HUES48 (cell line): ENCODE results near the gene COG1.

Experiments
- H3K27ac ChIP-seq: one replicate; pipeline ENCODE4 v1.7.0; 2013; ENCODE audit warnings: low read depth, low read length, inconsistent platforms
- H3K27me3 ChIP-seq: 2 replicates; pipeline ENCODE4 v1.6.1; 2013; ENCODE audit warnings: mild to moderate bottlenecking, low read length; ENCODE audit not compliant: control insufficient read depth, insufficient read depth
- H3K36me3 ChIP-seq: 2 replicates; pipeline ENCODE4 v1.6.1; 2013; ENCODE audit warnings: low read length; ENCODE audit not compliant: control insufficient read depth, insufficient read depth
- H3K4me1 ChIP-seq: 2 replicates; pipeline ENCODE4 v1.6.1; 2013; ENCODE audit warnings: mild to moderate bottlenecking, low read length; ENCODE audit not compliant: control insufficient read depth, insufficient read depth
- H3K4me3 ChIP-seq: 2 replicates; pipeline ENCODE4 v1.5.1; 2013; ENCODE audit warnings: mild to moderate bottlenecking, low read depth, low read length
- H3K9ac ChIP-seq: 2 replicates; pipeline ENCODE4 v1.6.1; 2013; ENCODE audit warnings: mild to moderate bottlenecking, low read depth, low read length, moderate library complexity
- H3K9me3 ChIP-seq: 2 replicates; pipeline ENCODE4 v1.6.1; 2013; ENCODE audit warnings: low read length; ENCODE audit not compliant: control insufficient read depth, insufficient read depth

COG1 gene

DNA sequence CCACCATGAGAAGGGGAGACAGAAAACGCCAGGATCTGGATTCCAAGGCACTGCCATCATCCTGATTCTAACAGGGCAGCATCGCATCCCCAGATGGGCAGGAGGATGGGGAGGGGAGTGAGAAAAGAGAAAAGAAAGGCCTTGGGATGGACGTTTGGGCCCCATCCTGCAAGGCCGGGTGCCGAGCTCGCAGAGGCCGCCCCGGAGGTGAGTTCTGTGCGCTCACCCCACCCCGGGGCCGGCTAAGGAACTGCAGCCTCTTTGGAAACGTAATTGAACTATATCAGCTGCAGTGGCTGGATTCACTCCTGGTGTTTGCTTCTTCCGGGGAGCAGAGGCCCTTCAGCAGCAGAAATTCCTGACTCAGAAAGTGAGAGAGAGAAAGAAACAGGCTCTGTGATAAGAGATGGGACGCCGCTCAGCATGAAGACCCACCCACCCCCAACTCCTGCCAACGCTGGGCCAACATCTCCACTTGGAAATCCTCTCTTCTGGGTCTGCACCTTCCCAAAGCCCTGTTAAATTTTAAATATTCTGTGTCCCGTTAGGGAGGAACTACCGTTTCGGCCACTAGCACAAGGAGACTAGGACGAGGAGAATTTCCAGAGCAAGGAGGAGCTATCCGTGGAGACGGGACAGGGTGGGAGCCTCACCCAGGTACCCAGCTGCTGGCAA is 36.6 kb upstream of the COG1 start:
- Histone ChIP-seq H3K9ac (no peak overlapping the region), H3K4me3 (no peak overlapping the region), H3K36me3 (no peaks in the 10 kb centered on the region), H3K27ac (no peak overlapping the region), H3K9me3 (no peaks in the 10 kb centered on the region), H3K4me1 (peaks cover 31% of the 10 kb centered on the region), H3K27me3 (no peaks in the 10 kb centered on the region; the same call in 1 of the 2 replicates)

DNA sequence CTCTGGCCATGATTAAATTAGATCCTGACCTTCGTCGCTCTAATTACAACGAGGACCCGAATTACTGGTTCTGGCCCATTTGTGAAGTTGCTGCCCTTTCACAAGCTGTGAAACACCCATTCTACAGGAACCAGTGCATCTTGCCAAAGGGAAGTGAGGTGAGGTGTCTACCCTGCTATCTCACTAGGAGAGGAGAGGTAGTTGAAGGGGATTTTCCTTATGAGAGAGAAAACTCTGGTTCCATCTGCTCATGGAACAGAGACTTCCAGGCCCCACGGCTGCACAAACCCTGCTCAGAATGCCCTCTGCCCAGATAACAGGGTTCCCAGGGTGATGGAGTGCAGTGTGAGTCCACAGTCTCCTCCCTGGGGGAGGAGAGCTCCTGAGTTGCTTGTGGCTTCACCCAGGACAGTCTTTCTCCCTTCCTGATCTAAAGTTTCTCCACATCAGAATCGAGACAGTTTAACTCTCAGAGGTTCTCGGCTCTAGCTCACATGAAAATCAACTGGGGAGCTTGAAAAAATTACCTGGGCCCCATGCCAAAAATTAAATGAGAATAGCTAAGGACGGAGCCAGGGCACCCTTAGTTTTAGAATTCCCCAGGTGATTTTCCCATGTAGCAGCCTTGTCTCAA is 35.9 kb upstream of the COG1 start:
- Histone ChIP-seq H3K9ac (no peak overlapping the region), H3K4me3 (no peak overlapping the region), H3K27ac (no peak overlapping the region), H3K4me1 (peaks cover 31% of the 10 kb centered on the region), H3K36me3 (no peaks in the 10 kb centered on the region), H3K9me3 (no peaks in the 10 kb centered on the region), H3K27me3 (no peaks in the 10 kb centered on the region; the same call in 1 of the 2 replicates)

DNA sequence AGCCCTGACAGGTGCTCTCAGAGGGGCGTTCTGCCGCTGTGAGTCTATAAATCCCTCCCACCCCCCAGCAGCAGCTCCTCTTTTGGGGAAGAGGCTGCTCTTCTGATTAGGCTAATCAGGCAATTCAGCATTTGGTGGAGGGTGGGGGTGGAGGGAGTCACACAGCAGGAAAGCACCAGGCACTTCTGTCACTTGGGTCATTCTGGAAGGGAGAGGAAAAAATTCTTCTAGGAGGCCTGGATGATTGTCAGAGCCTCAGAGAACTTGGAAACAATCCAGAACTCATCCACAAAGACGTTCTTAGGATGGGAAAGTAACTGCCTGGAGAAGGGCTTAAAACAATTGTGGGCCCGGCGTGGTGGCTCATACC is 35.3 kb upstream of the COG1 start:
- H3K4me3 ChIP-seq, result no peak overlapping the region
- H3K9me3 ChIP-seq, result no peaks in the 10 kb centered on the region
- H3K27ac ChIP-seq, result no peak overlapping the region
- H3K36me3 ChIP-seq, result no peaks in the 10 kb centered on the region
- H3K4me1 ChIP-seq, result peaks cover 31% of the 10 kb centered on the region
- H3K9ac ChIP-seq, result no peak overlapping the region
- H3K27me3 ChIP-seq, result no peaks in the 10 kb centered on the region; the same call in none of the 2 replicates

DNA sequence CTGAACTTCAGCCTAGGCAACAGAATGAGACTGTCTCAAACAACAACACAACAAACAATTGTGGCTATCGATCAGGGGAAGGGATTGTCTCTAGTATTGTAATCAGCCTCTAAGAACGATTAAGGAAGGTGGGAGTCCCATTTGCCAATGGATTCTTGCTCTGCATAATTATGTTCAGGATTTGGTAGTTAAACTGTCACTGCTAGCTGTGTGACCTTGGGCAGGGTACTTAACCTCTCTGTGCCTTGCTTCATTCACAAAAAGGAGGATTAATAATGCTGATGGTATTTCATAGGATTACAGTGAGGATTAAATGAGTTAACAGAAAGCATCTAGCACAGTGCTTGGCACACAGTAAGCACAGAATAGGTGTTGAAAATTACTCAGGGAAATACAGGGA is 34.7 kb upstream of the COG1 start:
- H3K27me3 ChIP-seq, result peaks cover 6% of the 10 kb centered on the region
- no peaks in the 10 kb centered on the region for H3K9me3 ChIP-seq
- H3K9ac ChIP-seq, result no peak overlapping the region
- no peak overlapping the region for H3K4me3 ChIP-seq
- peaks cover 31% of the 10 kb centered on the region for H3K4me1 ChIP-seq
- no peak overlapping the region for H3K27ac ChIP-seq
- no peaks in the 10 kb centered on the region for H3K36me3 ChIP-seq

DNA sequence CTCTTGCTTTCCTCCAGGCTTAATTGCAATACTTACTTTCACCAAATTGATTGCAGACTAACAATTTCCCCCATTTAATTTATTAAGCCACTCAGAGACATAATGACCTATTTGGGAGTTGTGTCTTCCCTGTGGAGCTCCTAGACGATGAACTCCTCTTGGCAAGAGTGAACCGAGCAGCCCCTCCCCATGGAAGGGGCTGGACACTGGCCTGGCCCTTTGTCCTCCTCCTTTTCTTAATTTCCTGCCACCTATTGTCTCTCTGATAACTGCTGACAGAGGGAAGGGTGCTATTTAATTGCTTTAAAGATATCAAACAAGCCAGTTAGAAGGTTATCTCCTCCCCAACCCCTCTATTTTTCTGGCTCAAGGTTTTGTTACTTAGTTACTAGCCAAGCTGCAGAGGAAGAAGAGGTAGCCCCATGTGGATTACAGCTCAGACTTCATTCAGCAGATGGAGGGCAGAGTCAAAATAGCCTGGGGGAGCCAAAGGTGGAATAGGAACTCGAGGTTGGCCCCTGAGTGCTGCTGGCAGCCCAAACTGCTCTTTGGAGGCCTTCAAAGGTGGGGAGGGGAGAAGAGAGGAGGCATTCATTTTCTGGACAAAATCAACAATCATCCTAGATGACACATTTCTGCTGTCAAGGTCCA is 31.8 kb upstream of the COG1 start:
- H3K9ac ChIP-seq, result no peak overlapping the region
- H3K27me3 ChIP-seq, result peaks cover 35% of the 10 kb centered on the region
- H3K4me3 ChIP-seq, result no peak overlapping the region
- peaks cover 31% of the 10 kb centered on the region for H3K4me1 ChIP-seq
- H3K36me3 ChIP-seq, result no peaks in the 10 kb centered on the region
- no peak overlapping the region for H3K27ac ChIP-seq
- H3K9me3 ChIP-seq, result no peaks in the 10 kb centered on the region

DNA sequence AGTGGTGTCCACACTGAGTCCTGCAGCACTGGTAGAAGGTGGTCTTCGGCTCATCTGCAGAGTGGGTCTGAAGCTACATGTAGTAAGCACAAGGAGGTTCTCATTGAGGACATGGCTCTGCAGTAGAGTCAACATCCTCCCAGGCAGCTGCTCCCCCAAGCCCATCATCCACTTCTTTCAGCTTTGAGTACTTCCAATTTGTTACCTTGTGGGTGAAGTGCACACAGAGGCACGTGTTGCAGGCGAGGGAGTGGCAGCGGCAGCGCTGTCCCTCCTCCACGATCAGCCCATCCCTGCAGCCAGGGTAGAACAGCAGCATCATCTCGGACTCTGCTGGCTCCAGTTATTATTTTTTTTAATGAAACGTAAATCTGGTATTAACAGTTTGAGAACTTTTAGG is 29.8 kb upstream of the COG1 start:
- peaks cover 18% of the 10 kb centered on the region for H3K4me1 ChIP-seq
- H3K36me3 ChIP-seq, result no peaks in the 10 kb centered on the region
- peaks cover 55% of the 10 kb centered on the region for H3K27me3 ChIP-seq
- no peaks in the 10 kb centered on the region for H3K9me3 ChIP-seq
- no peak overlapping the region for H3K27ac ChIP-seq
- H3K9ac ChIP-seq, result no peak overlapping the region
- H3K4me3 ChIP-seq, result no peak overlapping the region

DNA sequence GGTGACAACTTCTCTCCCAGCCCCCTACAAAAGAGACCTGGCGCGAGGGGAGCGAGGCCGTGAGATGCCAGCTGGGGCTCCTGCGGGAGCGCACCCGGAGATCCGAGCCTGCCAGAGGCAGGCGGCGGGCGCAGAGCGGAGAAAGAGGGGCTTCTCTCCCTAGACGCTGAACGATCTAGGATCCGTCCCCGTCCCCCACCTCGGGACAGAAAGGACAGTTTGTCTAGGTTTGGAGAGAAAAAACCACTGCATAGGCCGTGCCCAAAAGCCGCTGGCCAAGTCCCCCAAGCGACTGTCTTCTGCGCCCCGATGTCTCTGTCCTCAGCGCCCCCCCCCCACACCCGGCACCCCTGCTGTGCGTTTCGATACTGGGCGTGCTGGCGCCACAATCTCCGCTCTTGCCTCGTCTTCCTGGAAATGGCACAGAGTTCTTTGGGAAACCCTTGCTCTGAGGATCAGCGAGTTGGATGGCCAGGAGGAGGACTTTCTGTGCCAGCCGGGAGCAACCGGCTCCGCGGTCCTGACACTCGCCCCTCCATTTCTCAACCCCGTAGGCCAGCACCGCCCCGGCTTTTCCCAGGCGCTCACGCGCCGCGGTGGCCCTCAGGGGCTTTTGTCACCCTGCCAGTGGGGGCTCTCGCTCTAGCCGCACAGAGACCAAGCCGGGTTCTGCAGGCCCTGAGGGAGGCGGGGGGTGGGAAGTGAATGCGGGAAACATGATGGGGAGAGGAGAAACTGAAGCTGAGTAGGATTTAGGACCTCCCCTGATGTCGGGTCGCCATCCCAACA is 27.0 kb upstream of the COG1 start:
- no peak overlapping the region for H3K9ac ChIP-seq
- H3K4me3 ChIP-seq, result peak overlapping the region; percentile 82
- peaks cover 21% of the 10 kb centered on the region for H3K4me1 ChIP-seq
- H3K9me3 ChIP-seq, result no peaks in the 10 kb centered on the region
- no peak overlapping the region for H3K27ac ChIP-seq
- H3K27me3 ChIP-seq, result peaks cover 62% of the 10 kb centered on the region
- H3K36me3 ChIP-seq, result 0 out of 2 replicates have a peak, but pooled peaks cover 4% of the 10 kb centered on the region

DNA sequence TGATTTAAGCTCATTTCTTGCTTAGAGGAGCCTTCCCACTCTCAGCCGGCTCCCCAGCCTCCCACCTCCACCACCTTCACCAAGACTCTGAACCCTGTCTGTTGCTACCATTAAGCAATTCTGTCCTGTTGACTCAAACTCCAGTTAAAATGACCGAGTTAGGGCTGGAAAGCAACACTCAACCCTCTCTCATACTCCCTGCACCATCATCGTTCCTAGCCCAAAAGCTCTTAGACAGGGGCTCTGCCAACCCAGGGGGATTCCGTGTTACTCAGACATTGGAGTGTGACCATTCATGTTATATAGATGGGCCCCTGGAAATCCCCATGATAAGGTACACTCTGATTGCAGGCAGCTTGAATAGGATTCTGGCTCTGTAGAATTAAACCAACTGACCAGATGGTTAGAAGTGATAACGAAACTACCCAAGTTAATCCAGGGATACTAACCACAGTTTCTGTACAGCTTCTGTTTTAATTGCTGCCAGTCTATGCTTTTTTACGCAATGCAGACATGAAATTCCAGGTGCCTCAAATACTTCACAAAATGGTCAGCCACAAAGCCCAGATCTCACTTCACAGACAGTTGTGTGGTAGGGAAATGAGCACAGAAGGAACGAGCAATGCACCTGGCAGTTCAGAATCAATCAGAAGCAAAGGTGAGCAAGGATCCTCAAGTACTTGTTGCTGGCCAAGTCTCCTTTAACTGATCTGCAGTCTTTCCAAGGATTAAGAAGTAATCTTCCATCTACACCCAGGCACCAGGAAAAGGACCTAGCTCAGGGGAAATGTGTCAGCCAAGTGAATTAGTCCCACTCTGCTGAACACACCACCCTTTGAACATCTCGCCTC is 25.9 kb upstream of the COG1 start:
- no peak overlapping the region for H3K9ac ChIP-seq
- 0 out of 2 replicates have a peak, but pooled peaks cover 4% of the 10 kb centered on the region for H3K36me3 ChIP-seq
- peaks cover 20% of the 10 kb centered on the region for H3K4me1 ChIP-seq
- no peaks in the 10 kb centered on the region for H3K9me3 ChIP-seq
- peaks cover 62% of the 10 kb centered on the region for H3K27me3 ChIP-seq
- peak overlapping the region; percentile 82 for H3K4me3 ChIP-seq
- H3K27ac ChIP-seq, result no peak overlapping the region

DNA sequence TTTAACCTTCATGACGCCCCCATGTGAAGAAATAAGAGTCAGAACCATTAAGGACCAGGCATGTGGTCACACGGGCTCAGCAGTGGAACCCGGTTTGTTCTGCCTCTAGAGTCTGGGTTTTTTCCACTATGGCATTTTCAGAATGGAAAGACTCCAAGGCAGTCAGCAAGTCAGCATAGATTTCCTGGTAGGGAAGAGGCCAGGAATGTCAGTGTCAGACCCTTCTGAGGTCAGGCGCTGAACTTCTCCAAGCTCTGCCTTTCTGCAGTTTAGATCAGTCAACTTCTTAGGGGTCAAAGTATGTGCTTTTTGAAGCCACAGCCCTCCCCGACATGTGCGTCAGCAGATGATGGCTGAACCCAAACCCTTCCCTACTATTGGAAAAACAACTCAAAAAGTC is 24.2 kb upstream of the COG1 start:
- peaks cover 24% of the 10 kb centered on the region for H3K4me1 ChIP-seq
- peaks cover 51% of the 10 kb centered on the region for H3K27me3 ChIP-seq
- no peak overlapping the region for H3K27ac ChIP-seq
- 0 out of 2 replicates have a peak, but pooled peaks cover 4% of the 10 kb centered on the region for H3K36me3 ChIP-seq
- H3K9me3 ChIP-seq, result no peaks in the 10 kb centered on the region
- H3K9ac ChIP-seq, result no peak overlapping the region
- H3K4me3 ChIP-seq, result no peak overlapping the region

DNA sequence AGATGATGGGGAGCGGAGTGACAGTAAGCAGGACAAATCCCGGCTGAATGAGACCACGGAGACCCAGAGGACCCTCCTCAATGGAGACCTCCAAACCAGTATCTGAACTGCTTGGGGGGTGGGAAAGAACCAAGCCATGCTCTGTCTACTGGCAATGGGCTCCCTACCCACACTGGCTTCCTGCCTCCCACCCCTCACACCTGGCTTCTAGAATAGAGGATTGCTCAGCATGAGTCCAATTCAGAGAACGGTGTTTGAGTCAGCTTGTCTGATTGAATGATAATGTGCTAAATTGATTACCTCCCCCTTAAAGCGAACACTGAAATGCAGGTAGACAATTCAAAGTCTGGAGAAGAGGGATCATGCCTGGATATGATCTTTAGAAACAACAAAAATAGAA is 22.5 kb upstream of the COG1 start:
- Histone ChIP-seq H3K27me3 (peaks cover 35% of the 10 kb centered on the region), H3K9ac (no peak overlapping the region), H3K4me1 (peaks cover 15% of the 10 kb centered on the region), H3K36me3 (0 out of 2 replicates have a peak, but pooled peaks cover 4% of the 10 kb centered on the region), H3K27ac (no peak overlapping the region), H3K4me3 (no peak overlapping the region), H3K9me3 (no peaks in the 10 kb centered on the region)
